GM21423 (cell line): ENCODE results near the gene NPAS2.

ENCODE experiments used
- ATAC-seq: cut with Tn5 transposase; IDR thresholded peaks from one replicate; pipeline ENCODE4 v1.9.1; 2021; ENCODE audit warnings: mild to moderate bottlenecking, moderate library complexity; ENCODE audit not compliant: unreplicated experiment

The NPAS2 gene

GRCh38 chr2:100986157-100986556 is 166.2 kb downstream of the NPAS2 start:
- ATAC-seq, result no peak

- no peak for ATAC-seq
Observed at GRCh38 chr2:100987536-100987935, 167.6 kb downstream of the NPAS2 start.

- ATAC-seq, result no peak
Observed at GRCh38 chr2:100987974-100988373, 168.0 kb downstream of the NPAS2 start.

GRCh38 chr2:100988630-100989417 is 168.9 kb downstream of the NPAS2 start:
- ATAC-seq, result no peak

- ATAC-seq, result no peak
Observed at GRCh38 chr2:100989666-100990065, 169.7 kb downstream of the NPAS2 start.

- ATAC-seq, result no peak
Observed at GRCh38 chr2:100990166-100990565, 170.2 kb downstream of the NPAS2 start.

- no peak for ATAC-seq
Observed at GRCh38 chr2:100990650-100991403, 170.9 kb downstream of the NPAS2 start.

GRCh38 chr2:100991404-100991773 is 171.4 kb downstream of the NPAS2 start:
- no peak for ATAC-seq

- ATAC-seq, result no peak
Observed at GRCh38 chr2:100992262-100992661, 172.3 kb downstream of the NPAS2 start.

- no peak for ATAC-seq
Observed at GRCh38 chr2:100993294-100993693, 173.4 kb downstream of the NPAS2 start.

- ATAC-seq, result no peak
Observed at GRCh38 chr2:100995309-100996075, 175.6 kb downstream of the NPAS2 start.

GRCh38 chr2:100997509-100998234 is 177.7 kb downstream of the NPAS2 start:
- no peak for ATAC-seq

- ATAC-seq, result no peak
Observed at GRCh38 chr2:100998235-100998573, 178.3 kb downstream of the NPAS2 start.

- ATAC-seq, result no peak
Observed at GRCh38 chr2:100999995-101000394, 180.1 kb downstream of the NPAS2 start.

GRCh38 chr2:101001691-101002561 is 182.0 kb downstream of the NPAS2 start, which contains the start of gene RPL31:
TSS of gene RPL31 (plus strand) at chr2:101002289. CDS start at chr2:101002702, 413 bp downstream.
- ATAC-seq, result peak; percentile 99

- ATAC-seq, result no peak
Observed at GRCh38 chr2:101002562-101003277, 182.8 kb downstream of the NPAS2 start.

GRCh38 chr2:101003278-101003775 is 183.4 kb downstream of the NPAS2 start:
- ATAC-seq, result no peak

GRCh38 chr2:101004620-101005325 is 184.8 kb downstream of the NPAS2 start:
- no peak for ATAC-seq
